ES-I3 (cell line): ENCODE results near the gene TXNRD2.

Experiments
- H3K36me3 ChIP-seq: 2 replicates; pipeline ENCODE4 v1.6.1; 2013; ENCODE audit warnings: mild to moderate bottlenecking, low read length, control low read depth, moderate library complexity; ENCODE audit not compliant: insufficient read depth
- H3K4me1 ChIP-seq: 2 replicates; pipeline ENCODE4 v1.6.1; 2013; ENCODE audit warnings: mild to moderate bottlenecking, control low read depth, low read length; ENCODE audit not compliant: insufficient read depth
- H3K9ac ChIP-seq: 2 replicates; pipeline ENCODE4 v1.6.1; 2013; ENCODE audit warnings: low read depth, mild to moderate bottlenecking, low read length, moderate library complexity
- H3K9me3 ChIP-seq: 2 replicates; pipeline ENCODE4 v1.6.1; 2013; ENCODE audit warnings: mild to moderate bottlenecking, low read length, moderate library complexity; ENCODE audit not compliant: control insufficient read depth, insufficient read depth

Gene TXNRD2

DNA sequence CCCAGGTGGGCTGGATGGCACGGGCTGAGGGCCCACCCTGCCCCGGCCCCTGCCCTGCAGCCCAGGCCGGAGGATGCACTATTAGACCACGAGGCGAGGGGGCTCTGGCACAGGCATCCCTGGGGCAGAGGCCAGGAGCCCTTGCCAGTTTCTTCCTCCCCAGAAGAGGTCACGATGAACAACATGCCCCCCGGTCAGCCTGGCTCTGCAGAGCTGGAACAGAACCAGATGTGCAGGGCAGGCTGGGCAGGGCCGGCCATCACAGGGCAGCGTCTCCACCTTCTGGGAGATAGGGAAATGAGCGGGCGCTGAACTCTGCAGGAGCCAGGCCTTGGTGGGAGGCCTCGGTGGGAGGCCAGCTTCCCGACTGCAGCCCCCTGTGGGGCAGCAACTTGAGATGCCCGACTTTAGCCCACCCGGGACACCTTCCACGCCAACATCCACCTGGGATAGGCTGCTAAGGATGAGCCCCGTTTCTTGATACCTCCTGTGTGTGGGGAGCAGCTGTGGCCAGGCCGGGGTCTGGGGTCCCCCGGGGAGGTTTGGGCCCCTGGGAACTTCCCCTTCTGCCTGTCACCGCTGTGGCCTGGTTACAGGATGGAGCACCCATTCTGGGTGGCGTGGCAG, 65.2 kb downstream of the TXNRD2 start:
- H3K9me3 ChIP-seq, result no peaks in the 10 kb centered on the region
- peaks cover 19% of the 10 kb centered on the region; the same call in 1 of the 2 replicates for H3K4me1 ChIP-seq
- H3K36me3 ChIP-seq, result peaks cover 15% of the 10 kb centered on the region
- no peak overlapping the region; the same call in 1 of the 2 replicates for H3K9ac ChIP-seq

DNA sequence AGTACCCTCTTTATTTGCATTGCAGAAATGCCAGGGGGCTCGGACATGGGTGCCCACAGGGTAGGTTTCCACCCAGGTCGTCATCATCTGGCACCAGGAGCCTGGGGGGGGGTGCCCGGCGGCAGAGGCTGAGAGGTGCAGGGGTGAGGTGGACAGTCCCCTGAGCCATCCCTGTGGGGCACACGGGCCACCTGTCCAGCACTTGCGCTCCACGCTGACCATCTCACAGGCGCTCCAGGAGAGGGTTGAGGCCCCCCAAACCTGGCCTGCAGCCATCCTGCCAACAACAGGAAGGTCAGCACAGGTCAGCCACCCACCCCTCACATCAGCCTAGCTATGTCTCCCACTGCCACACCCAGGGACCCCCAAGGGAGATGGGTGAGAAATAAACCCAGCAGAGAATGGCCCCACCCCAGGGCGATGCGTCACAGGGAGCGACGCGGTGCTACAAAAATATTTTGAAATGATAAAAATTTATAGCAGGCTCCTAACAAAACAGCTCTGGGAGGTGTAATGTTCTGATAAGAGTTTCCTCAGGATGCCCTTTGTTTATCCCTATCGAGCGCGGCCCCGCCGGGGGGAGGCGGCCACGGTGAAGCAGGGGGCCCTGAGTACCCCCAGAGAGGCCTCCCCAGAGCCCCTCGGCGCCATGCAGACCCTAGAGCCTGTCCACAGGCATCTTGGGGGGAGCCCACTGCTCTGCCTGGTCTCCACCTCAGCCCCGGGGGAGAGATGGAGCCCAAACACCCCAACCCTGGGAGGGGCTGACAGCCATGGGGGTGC, 65.9 kb downstream of the TXNRD2 start:
- no peak overlapping the region for H3K9ac ChIP-seq
- peaks cover 15% of the 10 kb centered on the region for H3K36me3 ChIP-seq
- no peaks in the 10 kb centered on the region for H3K9me3 ChIP-seq
- H3K4me1 ChIP-seq, result peaks cover 15% of the 10 kb centered on the region; the same call in 1 of the 2 replicates

DNA sequence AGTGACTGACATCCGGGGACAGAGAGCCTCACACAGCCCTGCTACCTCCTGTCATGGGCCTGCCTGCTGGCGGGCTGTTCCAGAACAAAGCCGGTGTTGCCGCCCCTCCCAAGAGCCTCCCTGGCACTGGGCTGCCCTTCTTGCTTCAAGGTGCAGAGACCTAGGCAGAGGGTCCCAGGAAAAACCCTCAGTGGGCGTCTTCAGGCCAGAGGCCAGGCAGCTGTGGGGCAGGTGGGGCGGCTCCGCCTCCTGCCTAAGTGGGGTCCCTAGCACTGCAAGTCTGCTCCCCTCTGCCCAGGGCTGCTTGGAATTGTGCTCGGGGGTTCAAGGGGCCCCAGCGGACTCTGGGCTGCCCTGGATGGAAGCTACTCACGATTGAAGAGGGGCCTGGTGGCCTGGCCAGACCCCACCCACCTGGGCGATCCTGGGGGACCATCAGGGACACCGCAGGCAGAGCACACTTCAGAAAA, 66.5 kb downstream of the TXNRD2 start:
- no peaks in the 10 kb centered on the region for H3K9me3 ChIP-seq
- H3K4me1 ChIP-seq, result peaks cover 9% of the 10 kb centered on the region; the same call in 1 of the 2 replicates
- peaks cover 15% of the 10 kb centered on the region for H3K36me3 ChIP-seq

DNA sequence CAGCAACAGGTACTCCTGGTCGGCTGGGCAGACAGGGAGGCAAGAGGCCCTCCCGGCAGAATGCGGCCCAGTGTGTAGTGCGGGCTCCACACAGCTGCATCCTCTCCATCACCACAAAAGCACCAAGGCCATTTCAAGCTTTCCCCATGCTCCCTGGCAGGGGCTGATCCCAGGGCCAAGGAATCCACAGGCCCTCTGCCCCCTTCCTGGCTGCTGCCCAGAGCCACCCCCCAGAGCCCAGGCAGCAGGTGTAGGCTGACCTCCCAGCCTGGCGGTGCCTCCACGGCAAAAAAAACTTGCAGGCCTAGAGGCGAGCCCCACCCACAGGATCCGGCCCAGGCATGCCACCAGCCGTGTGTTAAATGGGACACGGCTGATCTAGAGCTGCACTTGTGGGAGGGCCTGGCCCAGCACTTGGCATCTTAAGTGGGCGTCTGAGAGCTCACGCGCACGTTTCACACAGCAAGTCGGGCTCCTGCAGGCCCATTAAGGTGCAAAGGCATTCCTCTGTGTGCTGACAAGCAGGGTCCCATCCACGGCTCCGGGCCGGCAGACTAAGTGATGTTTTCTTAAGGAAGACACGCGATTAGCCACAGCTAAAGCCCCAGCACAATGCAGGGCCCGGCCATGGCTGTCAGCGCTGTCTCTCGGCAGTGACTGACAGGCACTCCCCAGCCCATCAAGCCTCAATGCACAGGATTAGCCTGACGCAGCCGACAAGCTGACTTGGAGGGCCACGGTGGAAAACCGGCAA, 67.1 kb downstream of the TXNRD2 start:
- peaks cover 3% of the 10 kb centered on the region; the same call in 1 of the 2 replicates for H3K4me1 ChIP-seq
- peaks cover 15% of the 10 kb centered on the region for H3K36me3 ChIP-seq
- no peak overlapping the region for H3K9ac ChIP-seq
- no peaks in the 10 kb centered on the region for H3K9me3 ChIP-seq

More for the DNA sequence above, 66.5 kb downstream of the TXNRD2 start:
- no peak overlapping the region for H3K9ac ChIP-seq

DNA sequence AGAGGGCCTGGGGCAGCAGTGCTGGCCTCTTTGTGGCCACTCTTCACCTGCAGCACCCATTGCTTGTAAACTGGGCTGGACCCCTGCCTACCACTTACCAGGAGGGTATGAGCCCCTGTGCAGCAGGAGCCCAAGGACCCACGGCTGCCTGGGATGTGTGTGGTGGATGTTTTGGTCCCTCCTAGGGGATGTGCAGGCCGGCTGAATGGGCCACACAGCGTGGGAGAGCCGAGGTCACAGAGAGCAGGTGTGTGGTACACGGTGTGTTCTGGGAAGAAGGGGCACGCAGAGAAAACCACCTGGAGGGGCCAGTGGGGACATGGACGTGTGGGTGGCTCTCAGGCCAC, 67.7 kb downstream of the TXNRD2 start:
- H3K36me3 ChIP-seq, result peaks cover 15% of the 10 kb centered on the region
- no peaks in the 10 kb centered on the region for H3K9me3 ChIP-seq
- no peak overlapping the region for H3K9ac ChIP-seq
- H3K4me1 ChIP-seq, result peaks cover 3% of the 10 kb centered on the region; the same call in 1 of the 2 replicates

DNA sequence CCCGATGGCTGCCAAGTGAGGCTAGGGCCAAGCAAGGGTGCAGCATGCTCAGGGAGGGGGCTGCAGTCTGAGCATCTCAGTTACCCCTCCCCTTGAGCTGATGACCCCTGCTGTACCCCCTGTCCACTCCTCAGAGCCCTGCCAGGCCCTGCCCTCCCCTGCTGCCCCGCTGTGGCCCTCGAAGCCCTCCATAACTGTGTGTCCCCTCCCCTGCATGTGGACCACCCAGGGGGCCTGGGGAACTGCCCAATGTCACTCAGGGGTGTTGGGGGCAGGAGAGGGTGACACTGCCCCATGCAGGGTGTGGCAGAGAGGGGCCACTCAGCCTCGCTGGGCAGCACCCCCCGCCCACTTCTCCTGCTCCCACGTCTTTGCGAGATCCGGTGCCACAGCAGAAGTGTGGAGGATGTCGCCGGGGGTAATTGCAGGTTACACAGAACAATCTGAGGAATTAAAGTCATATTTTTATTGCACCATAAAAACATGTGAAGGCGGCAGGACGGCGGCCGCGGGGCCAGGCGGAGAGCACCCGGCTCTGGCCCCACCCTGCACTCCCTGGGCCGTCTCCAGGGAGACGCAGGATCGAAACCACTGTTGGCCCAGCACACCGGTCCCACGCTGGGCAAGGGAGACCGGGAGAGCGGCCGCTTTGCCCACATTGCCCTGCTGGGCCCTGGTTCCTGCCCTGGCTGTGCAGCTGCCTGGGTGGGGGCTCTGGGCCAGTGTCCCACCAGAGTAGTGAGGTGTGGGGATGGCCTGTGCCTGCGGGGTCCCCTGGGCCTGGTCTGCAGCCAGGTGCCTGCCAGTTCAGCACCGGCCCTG, 68.3 kb downstream of the TXNRD2 start:
- Histone ChIP-seq H3K36me3 (peaks cover 14% of the 10 kb centered on the region), H3K4me1 (peaks cover 7% of the 10 kb centered on the region; the same call in 1 of the 2 replicates), H3K9ac (no peak overlapping the region), H3K9me3 (no peaks in the 10 kb centered on the region)

DNA sequence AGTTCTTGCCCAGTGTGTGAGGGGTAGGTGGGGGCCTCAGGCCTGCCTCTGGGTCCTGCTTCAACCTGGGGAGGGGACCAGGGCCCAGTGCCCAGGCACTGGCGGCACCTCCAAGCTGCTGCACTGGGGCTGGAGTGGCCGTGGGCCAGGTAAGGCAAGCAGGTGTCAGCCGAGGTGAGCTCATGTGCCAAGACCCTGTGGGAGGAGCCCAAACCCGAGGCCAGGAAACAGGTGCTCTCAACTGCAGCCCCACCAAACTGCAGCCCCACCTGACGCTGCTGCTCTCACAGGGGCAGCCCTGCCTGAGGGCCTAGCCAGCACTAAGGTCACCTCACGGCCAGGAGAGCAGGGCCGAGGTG, 68.9 kb downstream of the TXNRD2 start:
- Histone ChIP-seq H3K4me1 (peaks cover 5% of the 10 kb centered on the region; the same call in 1 of the 2 replicates), H3K9ac (no peak overlapping the region), H3K9me3 (no peaks in the 10 kb centered on the region), H3K36me3 (peaks cover 8% of the 10 kb centered on the region; the same call in 1 of the 2 replicates)

DNA sequence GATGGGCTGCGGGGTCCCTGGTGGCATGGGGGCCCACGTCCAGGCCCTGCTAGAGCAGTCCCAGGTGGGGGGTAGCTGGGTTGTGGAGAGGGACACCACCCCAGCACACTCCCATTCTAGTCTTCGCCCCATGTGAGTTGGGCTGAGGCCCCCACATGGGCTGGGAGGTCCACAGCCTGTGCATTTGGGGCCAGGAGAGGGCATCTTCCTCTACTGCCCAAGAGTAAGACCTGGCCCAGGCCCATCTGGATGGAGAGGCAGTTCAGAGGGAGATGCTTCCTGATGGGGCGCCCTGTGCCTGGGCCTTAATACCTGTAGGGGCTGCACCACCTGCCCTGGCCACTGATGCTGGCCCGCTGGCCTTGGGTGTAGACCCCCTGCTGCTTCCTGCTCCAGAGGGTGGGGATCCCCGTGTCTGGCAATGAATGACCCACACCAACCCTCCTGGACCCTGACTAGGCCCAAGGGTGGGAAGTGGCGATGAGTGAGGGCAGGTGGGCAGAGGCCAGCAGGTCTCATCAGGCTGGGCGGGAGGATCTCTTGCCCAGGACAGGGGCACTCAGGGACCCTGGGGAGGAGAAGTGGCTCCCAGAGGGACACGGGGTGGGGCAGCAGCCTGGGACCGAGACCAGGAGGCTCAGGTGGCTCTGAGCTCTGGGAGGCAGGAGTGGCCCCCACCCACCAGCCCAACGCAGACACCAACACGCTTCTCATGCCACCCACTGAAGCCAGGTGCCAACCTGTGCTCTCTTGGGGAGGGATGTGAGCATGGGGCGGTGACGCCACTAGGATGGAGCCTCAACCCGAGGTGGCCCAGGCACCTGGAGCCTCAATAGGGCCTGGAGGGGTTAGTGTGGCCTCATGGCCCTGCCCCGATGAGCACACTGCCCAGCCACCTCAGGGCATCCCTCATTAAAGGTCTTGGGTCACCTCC, 69.5 kb downstream of the TXNRD2 start:
- Histone ChIP-seq H3K9ac (no peak overlapping the region), H3K36me3 (peaks cover 3% of the 10 kb centered on the region; the same call in 1 of the 2 replicates), H3K9me3 (no peaks in the 10 kb centered on the region), H3K4me1 (peaks cover 5% of the 10 kb centered on the region; the same call in 1 of the 2 replicates)

DNA sequence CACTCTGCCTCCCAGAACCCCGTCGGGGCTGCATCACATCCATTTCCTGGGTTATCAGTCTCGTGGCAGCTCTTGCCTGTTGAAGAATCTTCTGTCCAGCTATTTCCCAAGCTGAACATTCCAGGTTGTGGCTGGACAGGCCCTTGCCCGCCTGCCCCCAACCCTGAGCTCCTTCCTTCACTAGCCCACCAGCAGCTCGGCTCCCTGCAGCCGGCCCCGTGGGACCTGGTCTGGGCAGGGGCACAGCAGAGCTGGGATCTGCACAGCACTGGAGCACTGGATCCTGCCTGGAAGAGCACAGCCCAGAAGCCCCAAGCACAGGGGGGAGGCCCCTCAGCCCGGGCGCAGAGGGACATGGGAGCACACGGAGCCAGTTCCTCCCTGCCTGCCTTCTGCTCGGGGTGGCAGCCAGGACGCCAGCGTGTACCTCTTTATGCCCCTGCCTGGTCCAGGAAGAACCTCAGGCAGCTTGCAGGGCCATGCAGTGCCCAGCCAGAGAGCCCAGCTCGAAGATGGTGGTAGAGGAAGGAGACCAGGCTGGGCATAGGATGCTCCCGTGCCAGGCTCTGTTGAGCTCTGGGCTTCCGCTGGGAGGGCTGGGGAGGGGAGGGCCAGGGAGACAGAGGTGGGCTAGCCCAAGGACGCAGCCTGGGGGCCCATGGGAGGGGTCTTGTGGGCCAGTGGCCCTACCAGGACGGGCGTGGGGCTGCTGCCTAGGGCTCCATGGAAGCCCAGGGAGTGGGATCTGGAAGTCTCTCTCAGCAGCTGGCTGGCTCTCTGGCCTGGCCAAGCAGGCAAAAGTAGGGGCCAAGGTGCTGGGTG, 70.4 kb downstream of the TXNRD2 start:
- Histone ChIP-seq H3K9ac (no peak overlapping the region), H3K36me3 (peaks cover 2% of the 10 kb centered on the region; the same call in 1 of the 2 replicates), H3K9me3 (no peaks in the 10 kb centered on the region), H3K4me1 (peaks cover 5% of the 10 kb centered on the region; the same call in 1 of the 2 replicates)

DNA sequence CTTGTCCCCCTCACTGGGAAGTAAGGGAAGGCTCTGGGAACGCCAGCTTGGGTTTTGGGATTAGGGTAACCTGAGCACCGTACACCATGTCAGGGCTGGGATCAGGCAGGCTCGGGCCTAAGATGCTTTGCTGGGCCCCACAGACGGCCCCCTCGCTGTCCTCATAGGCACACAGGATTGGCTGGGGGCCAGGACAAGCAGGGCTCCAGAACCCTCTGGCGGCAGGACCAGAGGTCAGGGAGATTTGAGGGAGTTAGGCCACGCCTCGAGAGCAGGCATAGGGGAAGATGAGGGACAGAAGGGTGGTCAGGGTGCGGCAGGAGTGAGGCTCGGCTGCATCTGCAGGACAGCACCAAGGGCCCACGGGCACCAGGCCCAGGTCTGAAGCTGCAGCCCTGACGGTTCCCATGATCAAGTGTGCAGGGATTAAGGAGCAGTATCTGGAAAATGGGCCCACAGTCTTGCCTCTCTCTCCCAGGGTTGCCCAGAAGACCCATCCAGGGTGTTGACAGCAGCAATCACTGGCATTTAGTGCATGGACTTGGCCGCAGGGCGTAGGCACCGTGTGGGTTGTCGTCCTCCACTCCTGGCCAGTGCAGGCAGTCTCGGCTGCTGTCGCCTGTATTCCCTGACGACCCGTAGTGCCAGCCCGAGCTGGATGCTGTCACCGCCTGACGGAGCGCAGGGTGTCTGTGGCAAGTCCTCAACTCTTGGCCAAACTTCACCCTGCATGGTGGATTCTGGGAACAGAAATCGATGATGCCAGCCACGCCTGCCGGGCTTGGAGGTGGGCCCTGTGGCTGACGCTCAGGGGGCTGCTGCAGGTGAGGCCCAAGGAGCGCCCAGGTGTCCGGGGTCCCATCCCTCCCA, 71.2 kb downstream of the TXNRD2 start:
- H3K9me3 ChIP-seq, result no peaks in the 10 kb centered on the region
- H3K36me3 ChIP-seq, result no peaks in the 10 kb centered on the region
- H3K4me1 ChIP-seq, result peaks cover 5% of the 10 kb centered on the region; the same call in 1 of the 2 replicates
- H3K9ac ChIP-seq, result no peak overlapping the region

DNA sequence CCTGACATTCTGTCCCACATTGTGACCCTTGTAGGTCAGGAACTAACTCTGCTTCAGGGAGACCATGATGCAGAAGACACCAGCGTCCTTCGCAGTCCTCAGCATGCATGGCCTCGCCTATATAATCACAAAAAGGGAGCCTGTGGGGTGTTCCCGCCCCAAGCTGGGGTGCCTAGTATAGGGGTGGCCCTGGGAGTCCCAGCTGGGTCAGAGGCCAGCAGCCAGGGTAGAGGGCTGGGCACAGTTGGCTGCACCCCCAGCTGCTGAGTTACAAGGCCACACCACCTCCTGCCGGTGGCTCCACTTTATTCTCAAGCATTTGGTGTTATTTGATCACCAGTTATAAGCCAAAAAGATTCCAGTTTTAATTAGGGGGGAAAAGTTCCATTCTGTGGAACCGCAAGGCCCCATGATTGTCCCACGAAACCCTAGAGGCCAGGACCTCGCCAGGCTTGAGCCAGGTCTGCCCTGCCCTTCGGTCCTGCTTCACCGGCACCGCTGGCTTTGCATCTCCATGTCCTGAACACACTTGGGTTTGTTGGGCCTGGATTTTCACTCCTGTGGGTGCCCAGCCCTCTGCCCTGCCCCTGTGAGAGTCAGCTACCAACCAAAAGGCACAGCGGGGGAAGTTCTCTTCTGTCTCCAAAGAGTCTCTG, 72.0 kb downstream of the TXNRD2 start:
- Histone ChIP-seq H3K4me1 (peaks cover 5% of the 10 kb centered on the region; the same call in 1 of the 2 replicates), H3K9me3 (no peaks in the 10 kb centered on the region), H3K36me3 (no peaks in the 10 kb centered on the region), H3K9ac (no peak overlapping the region)
